CD4-positive, alpha-beta T cell treated with Interleukin-21 for 1 hour (primary cell): ENCODE results near the gene ADTRP.
"Not testable (repeated sequence)": the region's sequence is repeated elsewhere in the genome, so short reads cannot be mapped to it uniquely, and the experiment has no call there.

Source experiments
- DNase-seq: peaks from one replicate; pipeline ENCODE4 v3.0.0-alpha.2; 2020

The ADTRP gene

GRCh38 chr6:11689847-11690246 lies 88.8 kb downstream of the ADTRP start:
- DNase-seq: no peak

DNA sequence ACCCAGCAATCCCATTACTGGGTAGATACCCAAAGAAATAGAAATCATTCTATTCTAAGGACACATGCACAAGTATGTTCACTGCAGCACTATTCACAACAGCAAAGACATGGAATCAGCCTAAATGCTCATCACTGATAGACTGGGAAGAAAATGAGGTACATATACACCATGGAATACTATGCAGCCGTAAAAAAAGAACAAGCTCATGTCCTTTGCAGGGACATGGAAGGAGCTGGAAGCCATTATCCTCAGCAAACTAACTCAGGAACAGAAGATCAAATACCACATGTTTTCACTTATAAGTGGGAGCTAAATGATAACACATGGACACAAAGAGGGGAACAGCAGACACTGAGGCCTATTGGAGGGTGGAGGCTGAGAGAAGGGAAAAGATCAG lies 89.2 kb downstream of the ADTRP start:
- DNase-seq: not testable (repeated sequence)

DNA sequence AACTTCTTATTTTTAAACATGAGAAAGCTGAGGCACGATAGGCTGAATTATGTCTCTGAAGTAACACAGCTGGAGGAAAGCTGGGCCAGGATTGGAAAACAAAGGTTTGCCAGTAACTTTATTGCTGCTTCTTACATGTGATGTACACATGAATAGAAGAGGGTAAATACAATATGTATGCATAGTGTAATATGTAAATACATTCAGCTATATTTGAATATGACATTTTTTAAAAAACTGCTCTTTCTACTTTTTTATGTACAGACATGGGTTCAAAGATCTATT lies 90.2 kb downstream of the ADTRP start:
- no peak for DNase-seq

GRCh38 chr6:11685481-11686093 lies 93.0 kb downstream of the ADTRP start:
- no peak for DNase-seq

DNA sequence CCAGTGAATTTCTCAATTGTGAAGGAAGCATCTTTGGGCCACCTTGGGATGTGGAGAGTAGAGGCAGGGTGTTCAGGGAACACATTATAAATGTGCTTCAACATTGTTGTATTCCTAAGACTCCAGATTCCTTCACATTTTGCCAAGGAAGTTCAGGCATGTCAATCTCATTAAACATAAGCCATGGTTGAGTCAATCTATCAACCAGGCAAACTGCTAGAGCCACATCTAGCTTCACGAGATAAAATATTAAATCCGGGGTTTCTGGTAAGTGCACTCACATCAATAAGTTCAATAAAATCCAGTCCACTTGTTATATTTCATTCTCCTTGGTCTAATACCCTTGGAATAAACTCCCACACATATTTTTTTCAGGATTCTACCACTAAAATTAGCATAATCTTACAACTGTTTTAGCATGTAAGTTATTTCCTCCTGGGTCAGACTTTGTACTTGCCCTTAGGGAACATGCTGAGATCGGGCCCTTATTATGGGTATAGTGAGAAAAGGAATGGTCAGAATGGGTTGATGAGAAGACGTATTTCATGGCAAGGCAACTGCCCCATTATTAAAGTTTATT lies 93.6 kb downstream of the ADTRP start:
- DNase-seq: no peak

DNA sequence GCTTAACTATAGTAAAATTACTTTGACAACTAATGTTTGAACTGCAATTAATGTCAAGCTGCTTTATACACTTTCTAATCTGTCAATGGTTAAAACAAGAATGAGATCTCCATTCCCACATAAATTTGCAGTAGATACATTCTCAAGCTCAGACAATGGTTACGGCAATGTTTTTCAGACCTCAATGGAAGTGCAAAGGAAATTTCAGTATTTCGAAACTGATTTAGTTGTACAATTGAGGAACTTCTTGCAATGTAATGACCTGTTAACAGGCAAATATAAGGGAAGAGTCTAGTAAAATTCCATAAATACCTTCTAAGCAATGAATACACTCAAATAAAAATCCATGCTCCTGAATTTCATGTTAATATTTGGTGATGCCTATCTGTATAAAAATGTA lies 94.7 kb downstream of the ADTRP start:
- DNase-seq: no peak

DNA sequence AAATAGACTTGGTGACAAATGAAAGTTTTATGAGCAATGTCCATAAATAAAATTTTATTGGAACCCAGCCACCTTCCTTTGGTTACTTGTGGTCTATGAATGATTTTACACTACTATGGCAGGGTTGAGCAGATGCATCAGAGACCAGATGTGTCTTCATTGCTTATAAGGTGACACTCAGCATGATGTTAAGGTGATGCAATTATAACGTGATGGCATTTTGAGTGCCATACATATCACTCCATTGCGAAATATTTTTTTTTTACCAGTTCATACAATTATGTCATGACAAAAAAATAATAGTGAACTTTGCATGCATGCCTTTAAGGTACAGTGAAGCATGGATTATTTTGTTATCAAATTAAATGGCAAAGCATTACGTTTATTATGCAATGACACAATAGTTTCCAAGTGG lies 96.0 kb downstream of the ADTRP start:
- DNase-seq: no peak

DNA sequence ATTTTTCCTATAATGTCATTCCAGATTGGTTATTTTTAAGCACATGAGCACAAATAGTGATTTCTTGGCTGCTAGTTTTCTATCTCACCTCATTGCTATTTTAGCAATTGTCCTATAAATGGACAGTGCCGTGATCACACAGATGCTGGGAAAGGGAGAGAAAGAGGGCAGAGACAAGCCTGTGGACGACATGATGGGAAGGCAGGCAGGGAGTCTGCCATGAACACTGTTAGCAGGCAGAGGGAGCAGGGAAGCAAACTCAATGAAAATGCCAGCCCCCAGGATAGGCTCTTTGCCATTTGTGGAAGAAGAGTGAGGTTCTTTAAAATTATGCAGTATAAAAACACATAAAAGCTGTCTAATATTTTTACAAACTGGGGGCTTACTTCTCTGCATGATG lies 96.8 kb downstream of the ADTRP start:
- no peak for DNase-seq

- DNase-seq: no peak
These were observed 97.2 kb downstream of the ADTRP start for GRCh38 chr6:11681357-11681756.

DNA sequence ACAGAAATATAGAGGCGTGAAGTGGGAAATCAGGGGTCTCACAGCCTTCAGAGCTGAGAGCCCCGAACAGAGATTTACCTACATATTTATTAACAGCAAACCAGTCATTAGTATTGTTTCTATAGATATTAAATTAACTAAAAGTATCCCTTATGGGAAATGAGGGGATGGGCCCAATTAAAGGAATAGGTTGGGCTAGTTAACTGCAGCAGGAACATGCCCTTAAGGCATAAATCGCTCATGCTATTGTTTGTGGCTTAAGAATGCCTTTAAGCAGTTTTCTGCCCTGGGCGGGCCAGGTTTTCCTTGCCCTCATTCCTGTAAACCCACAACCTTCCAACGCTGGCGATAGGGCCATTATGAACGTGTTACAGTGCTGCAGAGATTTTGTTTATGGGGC lies 98.1 kb downstream of the ADTRP start:
- not testable (repeated sequence) for DNase-seq

- DNase-seq: no peak
These were observed 99.5 kb downstream of the ADTRP start for GRCh38 chr6:11679099-11679498.

GRCh38 chr6:11675601-11676000 lies 103.0 kb downstream of the ADTRP start:
- peak; percentile 8 for DNase-seq

DNA sequence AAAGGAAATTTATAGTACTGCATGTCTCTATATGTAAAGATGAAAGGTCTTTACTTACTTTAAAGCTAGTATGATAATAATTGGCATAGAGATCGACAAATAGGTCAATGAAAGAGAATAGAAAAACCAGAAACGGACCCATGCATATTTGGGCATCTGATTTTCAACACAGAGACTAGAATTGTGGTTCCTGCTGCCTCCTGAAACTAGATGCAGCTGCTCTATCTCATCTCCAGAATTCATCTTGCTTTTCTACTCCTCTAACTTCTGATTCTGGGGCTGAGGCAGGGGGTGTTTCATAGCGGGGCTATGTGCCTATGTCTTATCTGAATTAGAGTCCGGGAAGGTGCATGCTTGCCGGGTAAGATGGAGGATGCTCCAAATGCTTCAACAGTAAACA lies 105.9 kb downstream of the ADTRP start:
- no peak for DNase-seq

- DNase-seq: no peak
These were observed 106.3 kb downstream of the ADTRP start for GRCh38 chr6:11672256-11672655.

GRCh38 chr6:11669696-11670095 lies 108.9 kb downstream of the ADTRP start:
- no peak for DNase-seq

- DNase-seq: no peak
These were observed 110.1 kb downstream of the ADTRP start for GRCh38 chr6:11668455-11668854.

- no peak for DNase-seq
These were observed 110.7 kb downstream of the ADTRP start for GRCh38 chr6:11667876-11668275.

GRCh38 chr6:11665604-11666326 lies 112.8 kb downstream of the ADTRP start:
- DNase-seq: no peak
